ENCODE measurements around the gene IMPDH2.
"Not testable (repeated sequence)": the region's sequence is repeated elsewhere in the genome, so short reads cannot be mapped to it uniquely, and the experiment has no call there.

The IMPDH2 gene

GRCh38 chr3:49021813-49022687, 7.1 kb downstream of the IMPDH2 start, which contains the start of gene NDUFAF3:
TSS of gene NDUFAF3 (plus strand) at chr3:49022121. CDS start at chr3:49022145, 24 bp downstream.
- peak; percentile 88 to 92 for DNase-seq (ENCODE audit: low read depth in 1 of 2, low spot score in 1 of 2)

GRCh38 chr3:49021213-49021812, 7.9 kb downstream of the IMPDH2 start:
- DNase-seq (ENCODE audit: low read depth in 1 of 2, low spot score in 1 of 2): peak; percentile 89 to 97

DNA sequence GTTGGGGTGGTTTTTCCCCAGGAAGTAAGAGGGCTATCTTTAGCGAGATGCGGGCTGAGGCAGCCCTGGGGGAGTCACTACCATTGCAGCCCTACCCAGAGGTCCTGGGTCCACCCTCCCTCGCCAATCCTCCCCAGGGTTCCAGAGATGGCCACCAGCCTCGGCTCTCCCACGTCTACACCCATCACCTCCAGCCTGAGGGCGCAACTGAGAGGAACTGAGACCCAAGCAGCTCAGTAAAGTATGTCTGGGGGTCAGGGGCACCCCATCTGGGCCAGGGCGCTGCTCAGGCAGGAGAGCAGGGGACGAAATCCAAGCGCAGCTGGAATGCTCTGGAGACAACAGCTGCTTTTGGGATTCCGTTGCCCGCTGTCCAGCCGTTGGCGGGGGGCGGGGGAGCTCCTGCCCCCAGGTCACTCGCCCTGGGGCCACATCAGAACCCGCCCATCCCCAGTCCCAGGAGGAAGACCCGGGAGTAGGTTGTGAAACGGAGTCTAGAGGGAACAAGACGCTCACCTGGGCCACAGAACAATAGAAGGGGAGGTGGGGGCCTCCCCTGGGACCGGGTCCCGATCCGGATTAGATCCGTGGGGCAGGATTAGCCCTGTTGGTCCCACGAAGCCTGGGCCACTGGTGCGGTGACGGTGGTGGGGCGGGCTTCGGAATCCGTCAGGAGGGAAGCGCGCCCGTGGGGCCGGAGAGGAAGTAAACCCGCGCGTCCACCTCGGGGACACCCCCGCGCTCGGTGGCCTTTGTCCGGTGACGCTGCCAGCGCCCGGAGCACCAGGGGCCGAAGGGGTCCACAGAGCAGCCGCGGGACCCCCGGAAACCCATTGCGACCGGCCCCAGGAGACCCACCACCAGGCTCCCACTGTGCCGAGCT, 8.6 kb downstream of the IMPDH2 start:
- DNase-seq (ENCODE audit: low read depth in 1 of 2, low spot score in 1 of 2): no peak

GRCh38 chr3:49019941-49020329, 9.3 kb downstream of the IMPDH2 start:
- no peak for DNase-seq (ENCODE audit: low read depth in 1 of 2, low spot score in 1 of 2)

DNA sequence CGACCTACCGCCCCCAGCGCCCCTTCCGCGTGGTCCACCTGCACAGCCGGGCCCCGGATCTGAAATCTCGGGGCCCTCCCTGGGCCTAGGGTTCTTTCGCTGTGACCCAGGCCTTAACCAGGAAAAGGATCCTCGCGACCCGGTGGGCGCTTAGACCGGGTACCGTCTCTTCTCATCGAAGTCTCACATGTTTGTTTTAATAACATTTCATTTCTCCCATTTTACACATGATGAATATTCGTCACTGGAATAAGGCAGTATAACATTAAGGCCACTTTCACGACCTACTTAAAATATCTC, 10.5 kb downstream of the IMPDH2 start:
- no peak for DNase-seq (ENCODE audit: low read depth in 1 of 2, low spot score in 1 of 2)

- DNase-seq (ENCODE audit: low read depth in 1 of 2, low spot score in 1 of 2): peak; percentile 41 to 57
Measured at GRCh38 chr3:49017971-49018706, 11.1 kb downstream of the IMPDH2 start, which contains the start of gene DALRD3. TSS of gene DALRD3 (minus strand) at chr3:49018580. CDS start at chr3:49018564, 16 bp downstream.

GRCh38 chr3:49017229-49017970, 11.8 kb downstream of the IMPDH2 start:
- DNase-seq (ENCODE audit: low read depth in 1 of 2, low spot score in 1 of 2): no peak

GRCh38 chr3:49016414-49017228, 12.6 kb downstream of the IMPDH2 start:
- DNase-seq (ENCODE audit: low read depth in 1 of 2, low spot score in 1 of 2): no peak

DNA sequence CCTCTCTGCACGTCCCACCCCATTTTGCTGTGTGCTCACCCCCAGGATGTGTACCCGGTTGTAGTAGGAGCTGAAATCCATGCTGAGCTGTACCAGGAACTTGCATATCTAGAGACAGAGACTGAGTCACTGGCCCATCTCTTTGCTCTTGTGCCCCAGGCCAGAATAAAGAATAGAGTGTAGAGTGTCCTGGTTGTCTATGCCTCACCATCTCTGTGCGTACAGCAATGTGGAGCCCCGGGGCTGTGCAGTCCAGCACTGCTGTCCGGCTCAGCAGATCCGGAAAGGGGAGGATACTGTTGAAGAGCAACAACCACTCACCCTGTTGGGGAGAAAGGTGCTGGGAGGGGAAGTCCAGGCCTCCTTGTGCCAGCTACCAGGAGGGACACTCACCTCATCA, 13.4 kb downstream of the IMPDH2 start:
- DNase-seq (ENCODE audit: low read depth in 1 of 2, low spot score in 1 of 2): no peak

GRCh38 chr3:49015072-49015471, 14.1 kb downstream of the IMPDH2 start:
- DNase-seq (ENCODE audit: low read depth in 1 of 2, low spot score in 1 of 2): no peak

DNA sequence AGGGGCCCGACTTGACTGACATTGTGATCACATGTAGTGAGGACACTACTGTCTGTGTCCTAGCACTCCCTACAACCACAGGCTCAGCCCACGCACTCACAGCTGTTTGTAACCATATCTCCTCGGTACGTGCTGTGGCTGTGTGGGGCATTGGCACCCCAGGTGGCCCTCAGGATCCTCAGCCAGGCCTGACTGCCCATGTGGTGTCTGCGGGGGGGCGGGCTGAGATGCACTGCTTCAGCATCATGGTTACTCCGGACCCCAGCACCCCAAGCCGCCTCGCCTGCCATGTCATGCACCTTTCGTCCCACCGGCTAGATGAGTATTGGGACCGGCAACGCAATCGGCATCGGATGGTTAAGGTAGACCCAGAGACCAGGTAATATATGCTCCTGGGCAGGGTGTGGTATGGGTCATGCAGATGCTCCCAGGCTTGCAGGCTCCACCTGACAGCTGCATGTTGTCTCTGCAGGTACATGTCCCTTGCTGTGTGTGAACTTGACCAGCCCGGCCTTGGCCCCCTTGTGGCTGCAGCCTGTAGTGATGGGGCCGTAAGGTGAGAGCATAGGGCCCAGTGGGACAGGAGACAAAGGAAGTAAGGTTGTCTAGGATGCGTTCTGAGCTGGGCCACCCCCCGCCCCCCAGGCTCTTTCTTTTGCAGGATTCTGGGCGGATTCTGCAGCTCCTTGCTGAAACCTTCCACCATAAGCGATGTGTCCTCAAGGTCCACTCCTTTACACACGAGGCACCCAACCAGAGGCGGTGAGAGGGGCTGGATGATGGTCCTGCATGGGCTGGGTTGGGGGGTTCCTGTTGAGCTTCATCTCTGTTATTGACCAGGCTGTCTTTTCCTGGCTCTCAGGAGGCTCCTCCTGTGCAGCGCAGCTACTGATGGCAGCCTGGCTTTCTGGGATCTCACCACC, 15.2 kb downstream of the IMPDH2 start:
- DNase-seq (ENCODE audit: low read depth in 1 of 2, low spot score in 1 of 2): no peak

- DNase-seq (ENCODE audit: low read depth in 1 of 2, low spot score in 1 of 2): no peak
Measured at GRCh38 chr3:49013113-49013737, 16.0 kb downstream of the IMPDH2 start.

DNA sequence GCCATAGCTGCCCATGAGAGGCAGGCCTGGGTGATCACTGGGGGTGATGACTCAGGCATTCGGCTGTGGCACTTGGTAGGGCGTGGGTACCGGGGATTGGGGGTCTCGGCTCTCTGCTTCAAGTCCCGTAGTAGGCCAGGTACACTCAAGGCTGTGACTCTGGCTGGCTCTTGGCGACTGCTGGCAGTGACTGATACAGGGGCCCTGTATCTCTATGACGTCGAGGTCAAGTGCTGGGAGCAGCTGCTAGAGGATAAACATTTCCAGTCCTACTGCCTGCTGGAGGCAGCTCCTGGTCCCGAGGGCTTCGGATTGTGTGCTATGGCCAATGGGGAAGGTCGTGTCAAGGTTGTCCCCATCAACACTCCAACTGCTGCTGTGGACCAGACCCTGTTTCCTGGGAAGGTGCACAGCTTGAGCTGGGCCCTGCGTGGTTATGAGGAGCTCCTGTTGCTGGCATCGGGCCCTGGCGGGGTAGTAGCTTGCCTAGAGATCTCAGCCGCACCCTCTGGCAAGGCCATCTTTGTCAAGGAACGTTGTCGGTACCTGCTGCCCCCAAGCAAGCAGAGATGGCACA, 16.7 kb downstream of the IMPDH2 start:
- DNase-seq (ENCODE audit: low read depth in 1 of 2, low spot score in 1 of 2): no peak

- DNase-seq (ENCODE audit: low read depth in 1 of 2, low spot score in 1 of 2): no peak
Measured at GRCh38 chr3:49009396-49009795, 19.8 kb downstream of the IMPDH2 start.

- DNase-seq (ENCODE audit: low read depth in 1 of 2, low spot score in 1 of 2): not testable (repeated sequence)
Measured at GRCh38 chr3:49008627-49009026, 20.6 kb downstream of the IMPDH2 start.

GRCh38 chr3:49007771-49008528, 21.2 kb downstream of the IMPDH2 start:
- DNase-seq (ENCODE audit: low read depth in 1 of 2, low spot score in 1 of 2): peak; percentile 69 to 82
